22Rv1 (cell line): ENCODE data around the gene CGNL1.

Experiments used
- H3K27ac ChIP-seq: fragments of 450-650 bp; 2 replicates; pipeline ENCODE4 v1.5.1; 2017
- CTCF ChIP-seq: fragments of 450-650 bp; IDR thresholded peaks from 2 replicates; pipeline ENCODE4 v1.5.1; 2017; ENCODE audit warnings: mild to moderate bottlenecking
- ZFX ChIP-seq: fragments of 450-650 bp; IDR thresholded peaks from 2 replicates; pipeline ENCODE4 v1.6.1; 2017; ENCODE audit warnings: antibody characterized with exemption, borderline replicate concordance

The CGNL1 gene

GRCh38 chr15:57437564-57437963, 61.3 kb downstream of the CGNL1 start:
- TF ChIP-seq ZFX = no peak
- no peak for TF ChIP-seq CTCF
- H3K27ac ChIP-seq = no peak overlapping the region

GRCh38 chr15:57438166-57438565, 61.9 kb downstream of the CGNL1 start:
- TF ChIP-seq CTCF = no peak
- no peak for TF ChIP-seq ZFX
- H3K27ac ChIP-seq = no peak overlapping the region

- H3K27ac ChIP-seq = no peak overlapping the region
- TF ChIP-seq CTCF (no peak), ZFX (no peak)
These were observed 63.1 kb downstream of the CGNL1 start for GRCh38 chr15:57439128-57440027.

- TF ChIP-seq CTCF = no peak
- TF ChIP-seq ZFX = no peak
- H3K27ac ChIP-seq = no peak overlapping the region
These were observed 63.9 kb downstream of the CGNL1 start for GRCh38 chr15:57440167-57440566.

GRCh38 chr15:57440799-57441198, 64.5 kb downstream of the CGNL1 start:
- no peak overlapping the region for H3K27ac ChIP-seq
- TF ChIP-seq ZFX = no peak
- no peak for TF ChIP-seq CTCF

- H3K27ac ChIP-seq = no peak overlapping the region
- TF ChIP-seq ZFX (no peak), CTCF (no peak)
These were observed 66.0 kb downstream of the CGNL1 start for GRCh38 chr15:57442335-57442734.

- no peak for TF ChIP-seq CTCF
- TF ChIP-seq ZFX = no peak
- no peak overlapping the region for H3K27ac ChIP-seq
These were observed 67.2 kb downstream of the CGNL1 start for GRCh38 chr15:57443486-57443885.
